Upper lobe of left lung (tissue), 6 donors: ENCODE results near the gene CCDC92. TPM values are rescaled to one million over a fixed set of nuclear protein-coding genes. Genes with fewer than 3 reads are reported as not detected.
A peak's percentile ranks its signal among the peaks of the same experiment; 100 is the strongest.
"Not testable (repeated sequence)": the region's sequence is repeated elsewhere in the genome, so short reads cannot be mapped to it uniquely, and the experiment has no call there.

ENCODE experiments used
- ATAC-seq, 2 donors: fragments of 200-7000 bp; cut with Tn5 transposase; one replicate each; pipeline ENCODE4 v1.9.1; 2022; ENCODE audit warnings: mild to moderate bottlenecking in 2 of 2, moderate library complexity in 2 of 2; ENCODE audit not compliant: low FRiP score in 2 of 2
- DNase-seq, 2 donors: peaks; one replicate each; pipeline ENCODE4 v3.0.0-alpha.2; 2019 to 2020
- H3K27ac ChIP-seq, 4 donors: fragments of 200-600 bp; sonication (generic); one replicate each; pipeline ENCODE4 v1.5.1; 2016 to 2019
- H3K27me3 ChIP-seq, 4 donors: fragments of 200-600 bp; sonication (generic); one replicate each; pipeline ENCODE4 v1.5.1; 2017 to 2019
- H3K36me3 ChIP-seq, 4 donors: fragments of 200-600 bp; sonication (generic); one replicate each; pipeline ENCODE4 v1.5.1; 2016 to 2019
- H3K4me1 ChIP-seq, 4 donors: fragments of 200-600 bp; sonication (generic); one replicate each; pipeline ENCODE4 v1.5.1; 2018 to 2019
- H3K4me3 ChIP-seq, 4 donors: fragments of 200-600 bp; sonication (generic); one replicate each; pipeline ENCODE4 v1.5.1; 2017 to 2019; ENCODE audit warnings: mild to moderate bottlenecking in 2 of 4, moderate library complexity in 1 of 4
- H3K9me3 ChIP-seq, 4 donors: fragments of 200-600 bp; sonication (generic); one replicate each; pipeline ENCODE4 v1.5.1; 2018 to 2019
- EP300 ChIP-seq, 4 donors: sonication (generic); formaldehyde crosslinking; IDR thresholded peaks; one replicate each; pipeline ENCODE4 v1.5.1; 2017; ENCODE audit warnings: antibody characterized with exemption in 4 of 4, control low read depth in 2 of 4
- POLR2A ChIP-seq, 4 donors: fragments of 450-650 bp; IDR thresholded peaks; one replicate each; pipeline ENCODE4 v1.5.1; 2016 to 2017; ENCODE audit warnings: antibody characterized with exemption in 4 of 4, mild to moderate bottlenecking in 2 of 4
- POLR2AphosphoS5 ChIP-seq, 2 donors: sonication (generic); formaldehyde crosslinking; IDR thresholded peaks; one replicate each; pipeline ENCODE4 v1.5.1; 2017; ENCODE audit warnings: antibody characterized with exemption in 2 of 2
- WGBS, 2 donors: methylation state at CpG; one replicate each; pipeline ENCODE4 v1.1.5; 2017 to 2018; 5-methylcytosine and 5-hydroxymethylcytosine counted together
- total RNA-seq, 6 donors: library from RNA; depleted of rRNA in 4 of 6; stranded (reverse); fragments of >200 nt in 4 of 6; gene quantifications; one replicate each; pipeline versions ENCODE4 v1.1.0 to v1.2.1, GENCODE V29; 2016 to 2021
- TF ChIP-seq, protein P1 (sequence below), 6 experiments: fragments of 450-650 bp in 4 of 6; fragments of 200-600 bp in 2 of 6; sonication (generic) in 2 of 6; IDR thresholded peaks; one replicate each; pipeline ENCODE4 v1.5.1; 2016 to 2019; ENCODE audit warnings: antibody characterized with exemption in 6 of 6
- donor health status: DM: no; HTN: no; CAD: no; lungs with moderate emphysema.
- donor health status: DM: no; HTN: yes; CAD: no; lungs with severe emphysema.

CCDC92 gene
- total RNA-seq, 6 donors from 2014 or later = 33.8 to 48.9 (median 43.7) TPM

DNA sequence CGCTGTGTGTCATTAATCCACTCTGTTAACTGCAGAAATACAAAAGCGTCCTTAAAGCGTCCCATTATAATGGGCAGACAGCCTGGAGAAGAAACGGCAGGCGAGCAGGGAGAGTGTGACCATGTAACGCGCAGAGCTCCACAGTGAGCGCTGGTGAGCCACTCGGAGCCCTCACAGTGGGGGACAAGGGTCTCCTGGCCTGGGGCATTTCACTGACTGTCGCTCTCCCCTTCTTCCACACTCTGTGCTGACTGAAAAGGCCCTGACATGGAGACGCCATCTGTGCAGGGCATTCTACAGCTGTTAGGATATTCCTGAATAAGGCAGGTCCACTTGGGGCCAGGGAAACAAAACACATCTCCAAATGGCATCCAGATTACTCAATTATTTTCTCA, 24.2 kb downstream of the CCDC92 start:
- no peak for DNase-seq
- Histone ChIP-seq H3K27ac (no peak overlapping the region), H3K4me3 (no peak overlapping the region), H3K4me1 (peaks cover 22 to 36% (median 32%) of the 10 kb centered on the region in 4 donors), H3K27me3 (no peaks in the 10 kb centered on the region), H3K36me3 (peaks cover 0 to 12% (median 6%) of the 10 kb centered on the region in 4 donors), H3K9me3 (no peaks in the 10 kb centered on the region)
- TF ChIP-seq EP300 (IDR thresholded peaks at IDR 0.05) (no peak), POLR2AphosphoS5 (IDR thresholded peaks at IDR 0.05) (no peak), POLR2A (IDR thresholded peaks at IDR 0.05) (no peak)
- TF ChIP-seq, protein P1, sequence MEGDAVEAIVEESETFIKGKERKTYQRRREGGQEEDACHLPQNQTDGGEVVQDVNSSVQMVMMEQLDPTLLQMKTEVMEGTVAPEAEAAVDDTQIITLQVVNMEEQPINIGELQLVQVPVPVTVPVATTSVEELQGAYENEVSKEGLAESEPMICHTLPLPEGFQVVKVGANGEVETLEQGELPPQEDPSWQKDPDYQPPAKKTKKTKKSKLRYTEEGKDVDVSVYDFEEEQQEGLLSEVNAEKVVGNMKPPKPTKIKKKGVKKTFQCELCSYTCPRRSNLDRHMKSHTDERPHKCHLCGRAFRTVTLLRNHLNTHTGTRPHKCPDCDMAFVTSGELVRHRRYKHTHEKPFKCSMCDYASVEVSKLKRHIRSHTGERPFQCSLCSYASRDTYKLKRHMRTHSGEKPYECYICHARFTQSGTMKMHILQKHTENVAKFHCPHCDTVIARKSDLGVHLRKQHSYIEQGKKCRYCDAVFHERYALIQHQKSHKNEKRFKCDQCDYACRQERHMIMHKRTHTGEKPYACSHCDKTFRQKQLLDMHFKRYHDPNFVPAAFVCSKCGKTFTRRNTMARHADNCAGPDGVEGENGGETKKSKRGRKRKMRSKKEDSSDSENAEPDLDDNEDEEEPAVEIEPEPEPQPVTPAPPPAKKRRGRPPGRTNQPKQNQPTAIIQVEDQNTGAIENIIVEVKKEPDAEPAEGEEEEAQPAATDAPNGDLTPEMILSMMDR (IDR thresholded peaks at IDR 0.05) = no peak
- WGBS, 2 donors = 96 to 97% methylated on average over 11 of the region's 11 CpGs
- ATAC-seq = no peak

- H3K4me1 ChIP-seq = peaks cover 20 to 36% (median 29%) of the 10 kb centered on the region in 4 donors
- not testable (repeated sequence) for ATAC-seq
Observed at GRCh38 chr12:123947531-123947930, 25.1 kb downstream of the CCDC92 start.

GRCh38 chr12:123946516-123947505, 25.8 kb downstream of the CCDC92 start:
- not testable (repeated sequence) for H3K27me3 ChIP-seq, H3K4me3 ChIP-seq, H3K9me3 ChIP-seq
- 65 to 78% methylated on average over 4 to 34 of the region's 35 CpGs for WGBS, 2 donors
- Histone ChIP-seq H3K4me1 (peaks cover 13 to 31% (median 22%) of the 10 kb centered on the region in 4 donors), H3K36me3 (peaks cover 0 to 27% (median 19%) of the 10 kb centered on the region in 4 donors), H3K27ac (peak overlapping the region; percentile 32 to 76 (median 58))
- TF ChIP-seq POLR2A (IDR thresholded peaks at IDR 0.05) = peak in 1 of 4 donors; percentile 13
- peak; percentile 55 to 82 for DNase-seq
- ATAC-seq = peak; percentile 29 to 77

More at GRCh38 chr12:123947531-123947930, 25.1 kb downstream of the CCDC92 start:
- H3K4me3 ChIP-seq, H3K9me3 ChIP-seq, H3K27me3 ChIP-seq, DNase-seq: not testable (repeated sequence)
- Histone ChIP-seq H3K36me3 (peaks cover 0 to 19% (median 14%) of the 10 kb centered on the region in 4 donors), H3K27ac (peak overlapping the region in 1 of 4 donors; percentile 70)
- WGBS, 2 donors = 78% methylated on average over 6 to 7 of the region's 7 CpGs

DNA sequence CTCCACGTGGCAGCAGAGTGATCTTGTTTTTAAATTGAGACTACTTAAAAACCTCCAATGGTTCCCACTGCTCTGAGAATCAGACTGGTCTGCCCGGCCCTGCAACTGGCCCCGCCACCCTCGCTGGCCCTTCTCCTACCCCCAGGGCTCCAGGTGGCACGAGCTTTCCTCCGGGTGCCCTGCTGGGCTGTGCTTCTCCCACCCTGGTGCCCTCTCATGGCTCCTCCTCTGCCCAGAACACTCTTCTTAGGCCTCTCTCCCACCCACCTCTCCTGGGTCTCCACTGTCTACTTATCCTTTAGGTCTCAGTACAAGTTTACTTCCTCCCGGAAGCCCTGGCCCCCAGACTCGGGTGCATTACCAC, 26.5 kb downstream of the CCDC92 start:
- Histone ChIP-seq H3K9me3 (no peaks in the 10 kb centered on the region), H3K36me3 (peaks cover 0 to 33% (median 22%) of the 10 kb centered on the region in 4 donors), H3K4me1 (peaks cover 11 to 25% (median 16%) of the 10 kb centered on the region in 4 donors), H3K4me3 (no peak overlapping the region), H3K27me3 (no peaks in the 10 kb centered on the region), H3K27ac (peak overlapping the region; percentile 32 to 76 (median 58))
- peak in 1 of 2 donors; percentile 64 for ATAC-seq
- DNase-seq = peak; percentile 40 to 78
- TF ChIP-seq POLR2AphosphoS5 (IDR thresholded peaks at IDR 0.05) = no peak
- TF ChIP-seq POLR2A (IDR thresholded peaks at IDR 0.05) = no peak
- no peak for TF ChIP-seq EP300 (IDR thresholded peaks at IDR 0.05)
- TF ChIP-seq, protein P1 (IDR thresholded peaks at IDR 0.05) = no peak
- 62 to 68% methylated on average over 8 of the region's 8 CpGs for WGBS, 2 donors

DNA sequence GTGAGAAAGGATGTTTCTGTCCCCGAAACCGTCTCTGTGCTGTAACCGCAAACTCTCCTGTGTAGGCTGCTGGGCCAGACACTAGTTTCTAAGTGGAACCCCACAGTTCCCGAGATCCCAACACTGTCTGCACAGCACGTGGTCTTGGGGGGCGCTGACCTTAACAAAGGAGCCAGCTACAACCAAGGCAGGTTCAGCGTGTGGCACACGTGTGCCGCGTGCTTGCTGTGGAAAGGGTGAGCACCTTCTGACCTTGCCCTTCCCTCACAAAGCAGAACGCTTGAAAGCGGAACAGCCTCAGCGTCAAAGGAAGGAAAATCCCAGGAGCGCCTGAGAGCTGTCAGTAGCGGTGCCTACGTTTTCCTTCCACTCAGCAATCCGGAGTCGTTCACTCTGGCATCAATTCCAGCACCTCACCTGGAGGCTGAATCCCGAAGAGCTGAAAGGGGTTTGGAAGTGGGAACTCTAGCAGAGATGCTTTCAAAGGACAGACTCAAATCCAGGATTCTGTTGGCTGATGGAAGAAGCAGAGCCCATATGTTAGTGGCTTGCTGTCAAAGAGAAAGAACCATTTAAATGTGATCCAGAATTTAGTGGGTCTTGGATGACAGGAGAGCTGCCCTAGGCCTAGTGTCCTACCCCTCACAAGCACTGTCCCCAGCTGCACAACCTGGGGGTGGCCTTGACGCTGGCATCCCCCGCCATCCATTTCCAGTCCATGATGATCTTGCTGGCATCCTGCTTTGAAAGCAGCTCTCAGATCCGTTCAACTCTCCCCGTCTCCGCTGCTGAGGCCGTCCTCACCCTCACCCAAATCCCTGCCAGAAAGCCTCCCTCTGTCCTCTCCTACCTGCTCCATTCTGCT, 27.1 kb downstream of the CCDC92 start:
- TF ChIP-seq EP300 (IDR thresholded peaks at IDR 0.05) (no peak), POLR2A (IDR thresholded peaks at IDR 0.05) (no peak), POLR2AphosphoS5 (IDR thresholded peaks at IDR 0.05) (no peak)
- TF ChIP-seq, protein P1 (IDR thresholded peaks at IDR 0.05) = no peak
- Histone ChIP-seq H3K4me3 (no peak overlapping the region), H3K9me3 (no peaks in the 10 kb centered on the region), H3K27me3 (no peaks in the 10 kb centered on the region), H3K27ac (peak overlapping the region; percentile 32 to 76 (median 58)), H3K36me3 (peaks cover 0 to 40% (median 24%) of the 10 kb centered on the region in 4 donors), H3K4me1 (peaks cover 8 to 23% (median 13%) of the 10 kb centered on the region in 4 donors)
- 83 to 90% methylated on average over 23 to 25 of the region's 25 CpGs for WGBS, 2 donors
- DNase-seq (no peak), ATAC-seq (no peak)
